ENCODE results near the gene NEK5.

Gene NEK5

GRCh38 chr13:52036037-52036436 lies 92.8 kb downstream of the NEK5 start:
- no peak for TF ChIP-seq EP300 (IDR thresholded peaks at IDR 0.05; ENCODE audit: borderline replicate concordance)
- no peak for TF ChIP-seq YY1 (IDR thresholded peaks at IDR 0.05; ENCODE audit: low read depth)
- TF ChIP-seq USF1 (IDR thresholded peaks at IDR 0.05) = no peak
- TF ChIP-seq ZBTB7A (IDR thresholded peaks at IDR 0.05; ENCODE audit: low read depth) = no peak
- no peak for TF ChIP-seq TAF1 (IDR thresholded peaks at IDR 0.05; ENCODE audit: low read depth)
- no peak for TF ChIP-seq NFIC (IDR thresholded peaks at IDR 0.05)
- no peak for TF ChIP-seq EGR1 (IDR thresholded peaks at IDR 0.05)
- TF ChIP-seq REST (IDR thresholded peaks at IDR 0.05; ENCODE audit: low read depth) = no peak
- TF ChIP-seq MAX (IDR thresholded peaks at IDR 0.05) = no peak
- TF ChIP-seq CREB1 (IDR thresholded peaks at IDR 0.05; ENCODE audit: low read depth) = no peak
- no peak for TF ChIP-seq RAD21 (IDR thresholded peaks at IDR 0.05; ENCODE audit: low read depth)
- no peak for TF ChIP-seq TEAD4 (IDR thresholded peaks at IDR 0.05)
- no peak for TF ChIP-seq TCF12 (IDR thresholded peaks at IDR 0.05; ENCODE audit: low read depth)
- TF ChIP-seq FOXM1 (IDR thresholded peaks at IDR 0.05; ENCODE audit: borderline replicate concordance, low read depth) = no peak
- no peak for TF ChIP-seq CEBPB (IDR thresholded peaks at IDR 0.05)

- TF ChIP-seq TAF1 (IDR thresholded peaks at IDR 0.05; ENCODE audit: low read depth) (no peak), RAD21 (IDR thresholded peaks at IDR 0.05; ENCODE audit: low read depth) (no peak), NFIC (IDR thresholded peaks at IDR 0.05) (no peak)
These were observed 94.2 kb downstream of the NEK5 start for GRCh38 chr13:52034616-52035226.

GRCh38 chr13:52033039-52033438 lies 95.8 kb downstream of the NEK5 start:
- no peak for TF ChIP-seq NFIC (IDR thresholded peaks at IDR 0.05)
- TF ChIP-seq CREB1 (IDR thresholded peaks at IDR 0.05; ENCODE audit: low read depth) = no peak
- no peak for TF ChIP-seq MAX (IDR thresholded peaks at IDR 0.05)
- no peak for TF ChIP-seq FOXM1 (IDR thresholded peaks at IDR 0.05; ENCODE audit: borderline replicate concordance, low read depth)
- no peak for TF ChIP-seq EP300 (IDR thresholded peaks at IDR 0.05; ENCODE audit: borderline replicate concordance)
- TF ChIP-seq TCF12 (IDR thresholded peaks at IDR 0.05; ENCODE audit: low read depth) = no peak
- no peak for TF ChIP-seq TAF1 (IDR thresholded peaks at IDR 0.05; ENCODE audit: low read depth)
- TF ChIP-seq ZBTB7A (IDR thresholded peaks at IDR 0.05; ENCODE audit: low read depth) = no peak
- no peak for TF ChIP-seq USF1 (IDR thresholded peaks at IDR 0.05)
- TF ChIP-seq YY1 (IDR thresholded peaks at IDR 0.05; ENCODE audit: low read depth) = no peak
- no peak for TF ChIP-seq EGR1 (IDR thresholded peaks at IDR 0.05)
- no peak for TF ChIP-seq REST (IDR thresholded peaks at IDR 0.05; ENCODE audit: low read depth)
- no peak for TF ChIP-seq RAD21 (IDR thresholded peaks at IDR 0.05; ENCODE audit: low read depth)
- no peak for TF ChIP-seq TEAD4 (IDR thresholded peaks at IDR 0.05)
- TF ChIP-seq CEBPB (IDR thresholded peaks at IDR 0.05) = no peak

- TF ChIP-seq NFIC (IDR thresholded peaks at IDR 0.05) = peak; percentile 89
- TF ChIP-seq EGR1 (IDR thresholded peaks at IDR 0.05) = no peak
- TF ChIP-seq EP300 (IDR thresholded peaks at IDR 0.05; ENCODE audit: borderline replicate concordance) = peak; percentile 43; the same call in 1 of the 2 replicates
- TF ChIP-seq TEAD4 (IDR thresholded peaks at IDR 0.05) = peak; percentile 47; the same call in 1 of the 2 replicates
These were observed 99.3 kb downstream of the NEK5 start for GRCh38 chr13:52029569-52029968.

- no peak for TF ChIP-seq RAD21 (IDR thresholded peaks at IDR 0.05; ENCODE audit: low read depth)
- TF ChIP-seq ZBTB7A (IDR thresholded peaks at IDR 0.05; ENCODE audit: low read depth) = no peak
- no peak for TF ChIP-seq FOXM1 (IDR thresholded peaks at IDR 0.05; ENCODE audit: borderline replicate concordance, low read depth)
- no peak for TF ChIP-seq CREB1 (IDR thresholded peaks at IDR 0.05; ENCODE audit: low read depth)
- TF ChIP-seq EP300 (IDR thresholded peaks at IDR 0.05; ENCODE audit: borderline replicate concordance) = no peak
- TF ChIP-seq EGR1 (IDR thresholded peaks at IDR 0.05) = no peak
- TF ChIP-seq TEAD4 (IDR thresholded peaks at IDR 0.05) = no peak
- no peak for TF ChIP-seq TCF12 (IDR thresholded peaks at IDR 0.05; ENCODE audit: low read depth)
- no peak for TF ChIP-seq USF1 (IDR thresholded peaks at IDR 0.05)
- TF ChIP-seq REST (IDR thresholded peaks at IDR 0.05; ENCODE audit: low read depth) = no peak
- no peak for TF ChIP-seq CEBPB (IDR thresholded peaks at IDR 0.05)
- TF ChIP-seq NFIC (IDR thresholded peaks at IDR 0.05) = no peak
- TF ChIP-seq TAF1 (IDR thresholded peaks at IDR 0.05; ENCODE audit: low read depth) = no peak
- no peak for TF ChIP-seq MAX (IDR thresholded peaks at IDR 0.05)
- no peak for TF ChIP-seq YY1 (IDR thresholded peaks at IDR 0.05; ENCODE audit: low read depth)
These were observed 101.0 kb downstream of the NEK5 start for GRCh38 chr13:52027832-52028231.

Data from Ishikawa (cell line).